Measurements from ENCODE around the gene RHBDD3. TPM values are rescaled to one million over a fixed set of nuclear protein-coding genes. Genes with fewer than 3 reads are reported as not detected.

Gene RHBDD3
- total and polyA plus RNA-seq, 2 experiments from 2014 or later = 55.0 to 115 TPM

- Histone ChIP-seq H3K9me2 (ENCODE audit: insufficient read depth) (no peaks in the 10 kb centered on the region), H3K79me2 (replicated peaks; ENCODE audit: insufficient read depth) (no peaks in the 10 kb centered on the region), H4K20me1 (replicated peaks; ENCODE audit: insufficient read depth) (no peaks in the 10 kb centered on the region), H3K4me3 (no peak overlapping the region), H3K36me3 (ENCODE audit: insufficient read depth) (no peaks in the 10 kb centered on the region), H3K4me2 (no peak overlapping the region), H3K27me3 (ENCODE audit: insufficient read depth) (no peaks in the 10 kb centered on the region), H2AFZ (no peak overlapping the region), H3K4me1 (ENCODE audit: insufficient read depth) (peaks cover 5% of the 10 kb centered on the region; the same call in 1 of the 2 replicates), H3K27ac (ENCODE audit: low read depth) (no peak overlapping the region), H3F3A (replicated peaks; ENCODE audit: low read depth) (no peaks in the 10 kb centered on the region)
- DNase-seq (ENCODE audit: low spot score) (no peak), ATAC-seq (no peak)
- peaks cover 10% of the 10 kb centered on the region for H3K27me3 Mint-ChIP-seq (ENCODE audit: insufficient read depth, low read depth, poor library complexity)
- no peak overlapping the region for H3K4me3 Mint-ChIP-seq
- no peak overlapping the region for H3K27ac Mint-ChIP-seq
- H3K4me1 Mint-ChIP-seq = no peaks in the 10 kb centered on the region; the same call in 2 of the 3 replicates
- no peaks in the 10 kb centered on the region; the same call in 2 of the 3 replicates for H3K9me3 Mint-ChIP-seq
- H3K36me3 Mint-ChIP-seq (ENCODE audit: low read depth) = no peaks in the 10 kb centered on the region; the same call in 2 of the 3 replicates
- no peak for TF ChIP-seq ETS1 (IDR thresholded peaks at IDR 0.05)
- TF ChIP-seq ZNF114 (CRISPR knock-in tag; IDR thresholded peaks at IDR 0.05) = no peak
- TF ChIP-seq ZNF331 (CRISPR knock-in tag; IDR thresholded peaks at IDR 0.05; ENCODE audit: low read depth) = no peak
- TF ChIP-seq STAT1 (IDR thresholded peaks at IDR 0.05; ENCODE audit: unreplicated experiment) = no peak
- TF ChIP-seq CREB1 (CRISPR knock-in tag; IDR thresholded peaks at IDR 0.05; ENCODE audit: low read depth) = no peak
- no peak for TF ChIP-seq EZH2 (IDR thresholded peaks at IDR 0.05; ENCODE audit: low read depth, unreplicated experiment)
- no peak for TF ChIP-seq CTCF (conservative IDR thresholded peaks at IDR 0.05; ENCODE audit: low read depth in 2 of 2)
- TF ChIP-seq REST (IDR thresholded peaks at IDR 0.05; ENCODE audit: unreplicated experiment) = no peak
- TF ChIP-seq EZH2phosphoT487 (IDR thresholded peaks at IDR 0.05; ENCODE audit: unreplicated experiment) = no peak
- TF ChIP-seq POLR2AphosphoS5 (IDR thresholded peaks at IDR 0.05; ENCODE audit: low read depth) = no peak
- no peak for TF ChIP-seq ZNF462 (CRISPR knock-in tag; IDR thresholded peaks at IDR 0.05)
- no peak for TF ChIP-seq NANOG (IDR thresholded peaks at IDR 0.05; ENCODE audit: borderline replicate concordance)
- no peak for TF ChIP-seq JUNB (IDR thresholded peaks at IDR 0.05; ENCODE audit: unreplicated experiment)
Measured at GRCh38 chr22:29255064-29255621, 12.6 kb downstream of the RHBDD3 start.
